ENCODE measurements around the gene PRICKLE3.

The PRICKLE3 gene

DNA sequence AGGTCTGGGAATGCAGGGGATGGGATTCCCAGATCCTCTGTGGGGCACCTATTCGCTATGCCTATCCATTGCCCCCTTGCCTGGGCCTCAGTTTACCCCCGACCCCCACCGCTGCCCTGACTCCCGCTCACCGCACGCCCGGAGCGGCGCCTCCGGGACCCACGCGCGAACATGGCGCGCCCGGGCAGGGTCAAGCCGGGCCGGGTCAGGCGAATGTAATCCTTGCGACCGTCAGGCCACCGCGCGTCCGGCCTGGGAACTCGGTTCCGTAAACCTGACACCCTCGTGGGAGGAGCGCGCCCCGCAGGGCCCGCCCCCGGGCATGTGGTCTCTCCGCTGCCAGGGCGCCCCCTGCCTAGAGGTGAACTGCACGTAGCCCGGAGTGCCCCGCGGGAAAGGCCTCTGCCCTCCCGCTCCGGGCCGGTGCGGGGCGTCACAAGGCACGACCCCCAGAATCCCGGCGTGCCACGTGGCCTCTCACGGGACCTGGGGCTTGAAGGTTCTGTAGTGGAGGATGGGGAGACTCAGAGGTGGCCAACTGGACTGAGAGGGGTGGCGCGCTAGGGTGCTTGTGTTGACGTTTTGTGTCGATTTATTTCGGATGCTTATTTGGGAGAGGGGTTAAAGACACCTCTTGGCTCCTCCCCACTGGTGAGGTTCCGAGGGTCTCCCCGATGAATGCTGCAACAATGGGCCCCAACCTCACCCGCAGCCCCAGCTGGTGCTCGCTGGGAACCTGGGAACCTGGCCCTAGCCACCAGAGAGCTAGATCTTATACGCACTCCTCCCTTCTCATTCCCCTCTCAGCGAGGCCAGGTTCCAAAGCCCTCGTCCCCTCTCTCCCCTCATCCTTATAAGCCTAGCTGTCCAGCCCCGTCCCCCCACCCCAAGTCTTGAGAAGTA, at the start of gene PRICKLE3:
TSS of gene PRICKLE3 (minus strand) at position 249 of the 903 bp plus-strand sequence. CDS start at position 173, 76 bp downstream.
- peak within 1 kb of the TSS; percentile 76 for H3K9ac ChIP-seq (ENCODE audit: low read depth, low read length)

DNA sequence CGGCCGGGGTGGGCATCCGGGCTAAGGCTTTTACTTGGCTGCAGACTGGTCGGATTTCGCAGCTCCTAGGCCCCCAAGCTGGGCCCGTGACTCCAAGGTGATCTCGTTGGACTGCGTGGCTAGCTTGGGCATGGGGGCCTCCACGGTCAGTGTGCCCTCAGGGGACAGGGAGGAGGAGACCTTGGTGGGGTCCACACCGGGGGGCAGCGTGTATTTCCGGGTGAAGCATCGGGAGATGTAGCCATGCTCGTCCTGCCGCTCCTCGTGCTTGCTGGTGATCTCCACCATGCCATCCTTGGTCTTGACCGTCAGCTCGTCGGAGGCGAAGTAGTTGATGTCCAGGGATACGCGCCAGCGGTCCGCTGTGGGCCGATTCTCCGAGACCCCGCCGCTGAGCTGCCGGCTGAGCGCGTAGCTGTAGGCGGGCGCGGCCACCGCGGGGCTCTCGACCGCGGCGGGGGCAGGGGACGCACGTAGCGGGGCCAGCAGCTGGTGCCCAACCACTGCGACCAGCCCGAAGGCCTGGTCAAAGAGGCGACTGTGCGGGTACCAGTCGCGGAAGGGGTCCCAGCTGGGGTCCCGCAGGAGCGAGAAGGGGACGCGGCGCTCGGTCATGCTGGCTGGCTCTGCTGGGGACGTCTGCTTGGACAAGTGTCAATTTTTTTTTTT, 47.8 kb upstream of the PRICKLE3 start:
- H3K9ac ChIP-seq (ENCODE audit: low read depth, low read length), result peak overlapping the region; percentile 3; the same call in 1 of the 2 replicates
- no peaks in the 10 kb centered on the region for H3K36me3 ChIP-seq (ENCODE audit: insufficient read depth, low read length)
- no peaks in the 10 kb centered on the region for H3K9me3 ChIP-seq (ENCODE audit: control insufficient read depth, insufficient read depth, low read length)
- no peaks in the 10 kb centered on the region; the same call in 1 of the 2 replicates for H3K4me1 ChIP-seq (ENCODE audit: insufficient read depth, low read length)

More for the DNA sequence above, at the start of gene PRICKLE3:
- H3K4me1 ChIP-seq (ENCODE audit: insufficient read depth, low read length), result peaks cover 8% of the 10 kb centered on the region; the same call in 1 of the 2 replicates
- no peaks in the 10 kb centered on the region; the same call in 1 of the 2 replicates for H3K36me3 ChIP-seq (ENCODE audit: insufficient read depth, low read length)
- H3K9me3 ChIP-seq (ENCODE audit: control insufficient read depth, insufficient read depth, low read length), result no peaks in the 10 kb centered on the region

DNA sequence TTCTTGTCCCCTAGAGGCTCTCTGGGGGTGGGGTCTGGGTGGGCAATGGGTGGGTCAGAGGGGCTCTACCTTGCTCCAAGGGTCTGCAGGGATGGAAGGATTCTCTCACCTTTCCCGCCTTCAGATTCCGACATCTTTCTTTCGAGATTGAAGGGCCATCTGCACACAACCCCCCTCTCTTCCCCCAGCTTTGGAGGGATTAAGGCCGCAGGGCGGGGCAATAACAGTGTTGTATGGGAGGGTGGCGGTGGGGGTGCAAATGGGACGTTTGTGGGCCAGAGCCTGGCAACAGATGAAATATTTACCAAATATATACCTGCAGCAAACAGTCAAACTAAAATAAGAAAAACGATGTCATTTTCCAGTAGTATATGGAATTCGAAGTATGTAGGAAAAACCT, 47.0 kb upstream of the PRICKLE3 start, which contains the start of gene CACNA1F:
TSS of gene CACNA1F (minus strand) at position 165 of the 400 bp plus-strand sequence. CDS start at position 134, 31 bp downstream.
- H3K36me3 ChIP-seq (ENCODE audit: insufficient read depth, low read length), result no peaks in the 10 kb centered on the region
- peak within 1 kb of the TSS; percentile 3; the same call in 1 of the 2 replicates for H3K9ac ChIP-seq (ENCODE audit: low read depth, low read length)
- no peaks in the 10 kb centered on the region for H3K9me3 ChIP-seq (ENCODE audit: control insufficient read depth, insufficient read depth, low read length)
- no peaks in the 10 kb centered on the region; the same call in 1 of the 2 replicates for H3K4me1 ChIP-seq (ENCODE audit: insufficient read depth, low read length)

DNA sequence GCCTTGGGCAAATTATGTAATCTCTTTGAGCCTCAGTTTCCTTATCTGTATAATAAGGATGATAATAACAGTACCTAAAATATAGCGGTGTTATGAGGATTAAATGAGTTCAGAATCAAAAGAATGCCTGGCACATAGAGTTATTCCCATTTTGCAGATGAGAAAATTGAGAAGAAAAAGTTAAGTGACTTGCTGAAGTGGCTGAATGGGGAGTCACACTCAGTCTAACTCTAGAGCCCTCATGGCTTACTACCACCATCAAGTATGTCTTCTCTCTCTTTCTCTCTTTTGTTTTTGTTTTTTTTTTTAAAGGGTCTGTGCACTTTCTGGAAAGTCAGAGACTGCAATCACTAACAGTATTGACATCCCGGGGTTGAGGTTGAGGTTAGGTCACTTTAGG, 46.4 kb upstream of the PRICKLE3 start:
- no peak overlapping the region for H3K9ac ChIP-seq (ENCODE audit: low read depth, low read length)
- no peaks in the 10 kb centered on the region for H3K9me3 ChIP-seq (ENCODE audit: control insufficient read depth, insufficient read depth, low read length)
- H3K4me1 ChIP-seq (ENCODE audit: insufficient read depth, low read length), result no peaks in the 10 kb centered on the region; the same call in 1 of the 2 replicates
- H3K36me3 ChIP-seq (ENCODE audit: insufficient read depth, low read length), result no peaks in the 10 kb centered on the region

DNA sequence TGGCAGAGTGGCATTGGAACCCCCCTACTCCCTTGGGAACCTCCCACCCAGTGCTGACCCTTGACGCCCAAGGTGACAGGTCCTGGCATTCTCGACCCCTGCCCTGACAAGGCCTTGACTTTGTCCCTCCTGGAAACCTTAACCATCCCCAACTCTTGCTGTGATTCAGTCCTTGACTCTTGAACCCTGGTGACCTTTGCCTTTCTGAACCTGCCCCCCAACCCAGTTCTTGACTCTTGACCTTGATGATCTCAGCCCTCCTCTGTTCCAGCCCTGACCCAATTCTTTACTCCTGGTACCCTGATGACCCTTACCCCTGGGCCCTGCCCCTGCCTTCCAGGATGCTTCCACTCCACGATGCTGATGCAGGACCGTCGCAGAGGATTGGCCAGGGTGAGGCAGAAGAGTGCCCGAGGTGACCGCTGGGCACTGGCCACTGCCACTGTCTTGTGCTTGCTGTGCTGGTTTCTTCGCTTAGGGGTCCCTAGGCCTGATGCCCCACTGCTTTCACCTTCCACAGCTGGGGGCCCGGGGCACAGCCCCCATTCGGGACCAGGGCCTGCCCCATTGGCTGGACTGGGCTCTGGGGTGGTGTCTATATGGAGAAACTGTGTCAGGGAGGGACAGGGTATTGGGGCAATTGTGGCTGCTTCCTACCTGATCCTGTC, 45.3 kb upstream of the PRICKLE3 start:
- no peaks in the 10 kb centered on the region for H3K36me3 ChIP-seq (ENCODE audit: insufficient read depth, low read length)
- no peak overlapping the region for H3K9ac ChIP-seq (ENCODE audit: low read depth, low read length)
- H3K4me1 ChIP-seq (ENCODE audit: insufficient read depth, low read length), result no peaks in the 10 kb centered on the region; the same call in 1 of the 2 replicates
- H3K9me3 ChIP-seq (ENCODE audit: control insufficient read depth, insufficient read depth, low read length), result no peaks in the 10 kb centered on the region

- H3K36me3 ChIP-seq (ENCODE audit: insufficient read depth, low read length), result no peaks in the 10 kb centered on the region
- H3K4me1 ChIP-seq (ENCODE audit: insufficient read depth, low read length), result no peaks in the 10 kb centered on the region; the same call in 1 of the 2 replicates
- H3K9ac ChIP-seq (ENCODE audit: low read depth, low read length), result peak overlapping the region; percentile 73
- H3K9me3 ChIP-seq (ENCODE audit: control insufficient read depth, insufficient read depth, low read length), result no peaks in the 10 kb centered on the region
Observed at GRCh38 chrX:49230500-49231232, 44.5 kb upstream of the PRICKLE3 start.

DNA sequence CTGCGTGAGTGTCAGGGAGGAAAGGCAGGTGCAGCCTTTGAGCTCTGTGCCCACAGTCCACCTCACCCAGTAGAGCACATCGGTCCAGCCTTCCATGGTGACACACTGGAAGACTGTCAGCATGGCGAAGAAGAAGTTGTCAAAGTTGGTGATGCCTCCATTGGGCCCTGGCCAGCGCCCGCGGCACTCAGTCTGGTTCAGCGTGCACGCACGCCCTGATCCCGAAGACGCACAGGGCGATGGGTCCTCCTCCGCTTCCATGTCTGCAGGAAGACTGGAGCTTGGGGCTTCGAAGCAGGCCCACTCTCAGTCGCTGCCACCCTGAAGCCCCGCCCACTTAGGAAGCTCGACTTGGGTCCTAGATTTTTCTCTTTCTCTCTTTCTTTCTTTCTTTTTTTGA, 42.0 kb upstream of the PRICKLE3 start:
- Histone ChIP-seq H3K4me1 (ENCODE audit: insufficient read depth, low read length) (no peaks in the 10 kb centered on the region; the same call in 1 of the 2 replicates), H3K36me3 (ENCODE audit: insufficient read depth, low read length) (no peaks in the 10 kb centered on the region), H3K9me3 (ENCODE audit: control insufficient read depth, insufficient read depth, low read length) (no peaks in the 10 kb centered on the region), H3K9ac (ENCODE audit: low read depth, low read length) (peak overlapping the region; percentile 42; the same call in 1 of the 2 replicates)

GRCh38 chrX:49227726-49228125, 41.6 kb upstream of the PRICKLE3 start:
- no peak overlapping the region for H3K9ac ChIP-seq (ENCODE audit: low read depth, low read length)

GRCh38 chrX:49226946-49227345, 40.8 kb upstream of the PRICKLE3 start:
- Histone ChIP-seq H3K36me3 (ENCODE audit: insufficient read depth, low read length) (no peaks in the 10 kb centered on the region), H3K9me3 (ENCODE audit: control insufficient read depth, insufficient read depth, low read length) (no peaks in the 10 kb centered on the region), H3K9ac (ENCODE audit: low read depth, low read length) (no peak overlapping the region), H3K4me1 (ENCODE audit: insufficient read depth, low read length) (no peaks in the 10 kb centered on the region; the same call in 1 of the 2 replicates)

More at GRCh38 chrX:49227726-49228125, 41.6 kb upstream of the PRICKLE3 start:
- Histone ChIP-seq H3K4me1 (ENCODE audit: insufficient read depth, low read length) (no peaks in the 10 kb centered on the region; the same call in 1 of the 2 replicates), H3K9me3 (ENCODE audit: control insufficient read depth, insufficient read depth, low read length) (no peaks in the 10 kb centered on the region), H3K36me3 (ENCODE audit: insufficient read depth, low read length) (no peaks in the 10 kb centered on the region)

DNA sequence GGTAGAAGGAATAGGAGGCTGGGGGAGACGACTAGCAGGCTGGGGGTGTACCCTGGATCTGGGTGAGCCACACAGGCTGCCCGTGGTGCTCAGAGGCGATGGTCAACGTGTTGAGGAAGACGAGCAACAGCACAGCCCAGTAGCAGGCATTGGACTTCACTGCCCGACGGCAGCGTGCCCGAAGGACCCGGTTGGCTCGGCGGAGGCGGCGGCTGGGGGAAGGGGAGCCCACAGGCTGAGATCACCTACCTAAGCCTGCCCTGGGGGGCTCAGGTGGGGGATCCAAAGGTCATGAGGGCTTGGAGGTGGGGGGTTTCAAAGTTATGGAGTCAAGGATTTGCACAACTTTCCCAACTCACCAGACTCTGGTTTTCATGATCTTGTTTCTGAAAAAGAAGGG, 39.7 kb upstream of the PRICKLE3 start:
- no peaks in the 10 kb centered on the region for H3K4me1 ChIP-seq (ENCODE audit: insufficient read depth, low read length)
- no peaks in the 10 kb centered on the region for H3K36me3 ChIP-seq (ENCODE audit: insufficient read depth, low read length)
- no peaks in the 10 kb centered on the region for H3K9me3 ChIP-seq (ENCODE audit: control insufficient read depth, insufficient read depth, low read length)
- no peak overlapping the region for H3K9ac ChIP-seq (ENCODE audit: low read depth, low read length)

GRCh38 chrX:49221868-49222267, 35.7 kb upstream of the PRICKLE3 start:
- Histone ChIP-seq H3K9me3 (ENCODE audit: control insufficient read depth, insufficient read depth, low read length) (no peaks in the 10 kb centered on the region), H3K36me3 (ENCODE audit: insufficient read depth, low read length) (no peaks in the 10 kb centered on the region), H3K4me1 (ENCODE audit: insufficient read depth, low read length) (no peaks in the 10 kb centered on the region), H3K9ac (ENCODE audit: low read depth, low read length) (no peak overlapping the region)

GRCh38 chrX:49220100-49220499, 33.9 kb upstream of the PRICKLE3 start:
- H3K9ac ChIP-seq (ENCODE audit: low read depth, low read length), result no peak overlapping the region
- no peaks in the 10 kb centered on the region for H3K36me3 ChIP-seq (ENCODE audit: insufficient read depth, low read length)
- H3K4me1 ChIP-seq (ENCODE audit: insufficient read depth, low read length), result no peaks in the 10 kb centered on the region
- no peaks in the 10 kb centered on the region for H3K9me3 ChIP-seq (ENCODE audit: control insufficient read depth, insufficient read depth, low read length)

DNA sequence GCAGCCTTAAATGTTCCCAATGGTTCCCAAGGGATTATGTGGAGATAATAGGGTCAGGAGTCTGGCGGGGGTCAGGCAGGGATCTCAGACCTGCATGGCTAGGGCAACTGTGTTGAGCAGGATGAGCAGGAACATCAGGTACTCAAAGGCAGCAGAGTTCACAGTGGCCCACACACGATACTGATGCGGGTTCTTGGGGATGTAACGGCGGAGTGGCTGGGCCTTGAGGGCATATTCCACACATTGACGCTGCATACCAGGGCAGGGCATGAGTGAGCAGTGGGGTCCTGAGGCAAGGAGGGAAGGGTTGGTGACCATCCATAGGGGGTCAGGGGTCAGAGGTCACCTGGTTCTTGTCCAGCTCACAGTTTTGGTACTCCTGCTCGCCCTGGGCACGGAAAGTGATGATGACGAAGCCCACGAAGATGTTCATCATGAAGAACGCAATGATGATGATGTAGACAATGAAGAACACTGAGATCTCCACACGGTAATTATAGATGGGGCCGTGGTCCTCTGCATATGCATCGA, 28.9 kb upstream of the PRICKLE3 start:
- Histone ChIP-seq H3K9me3 (ENCODE audit: control insufficient read depth, insufficient read depth, low read length) (no peaks in the 10 kb centered on the region), H3K36me3 (ENCODE audit: insufficient read depth, low read length) (no peaks in the 10 kb centered on the region), H3K4me1 (ENCODE audit: insufficient read depth, low read length) (no peaks in the 10 kb centered on the region), H3K9ac (ENCODE audit: low read depth, low read length) (no peak overlapping the region)
